IPS DF 4.7 (cell line): Measurements from ENCODE around the gene STT3A.

Experiments used
- DNase-seq: peaks from one replicate; pipeline ENCODE4 v3.0.0-alpha.2; 2013; ENCODE audit warnings: low spot score; ENCODE audit errors: extremely low read depth

Gene STT3A

GRCh38 chr11:125587480-125587879, 5.2 kb upstream of the STT3A start:
- DNase-seq: no peak

- no peak for DNase-seq
Measured at GRCh38 chr11:125588505-125588904, 4.1 kb upstream of the STT3A start.

- DNase-seq: no peak
Measured at GRCh38 chr11:125591649-125592304, 875 bp upstream of the STT3A start.

GRCh38 chr11:125593114-125593820, 615 bp downstream of the STT3A start:
- DNase-seq: no peak

- no peak for DNase-seq
Measured at GRCh38 chr11:125594958-125595357, 2.3 kb downstream of the STT3A start.

GRCh38 chr11:125600663-125601062, 8.0 kb downstream of the STT3A start:
- DNase-seq: no peak

- no peak for DNase-seq
Measured at GRCh38 chr11:125603207-125603606, 10.6 kb downstream of the STT3A start.

GRCh38 chr11:125605417-125605816, 12.8 kb downstream of the STT3A start:
- no peak for DNase-seq

- no peak for DNase-seq
Measured at GRCh38 chr11:125609545-125609944, 16.9 kb downstream of the STT3A start.

GRCh38 chr11:125618383-125618782, 25.7 kb downstream of the STT3A start:
- DNase-seq: no peak

- DNase-seq: no peak
Measured at GRCh38 chr11:125621995-125622394, 29.3 kb downstream of the STT3A start.

GRCh38 chr11:125623064-125623463, 30.4 kb downstream of the STT3A start:
- DNase-seq: no peak

GRCh38 chr11:125624756-125625213, 32.1 kb downstream of the STT3A start, which contains the start of gene CHEK1:
Gene CHEK1, plus strand, starts transcription at chr11:125625163. Its CDS starts 1,606 bp downstream, at chr11:125626769.
- no peak for DNase-seq

- peak; percentile 16 for DNase-seq
Measured at GRCh38 chr11:125625225-125625629, 32.6 kb downstream of the STT3A start.

GRCh38 chr11:125625630-125626287, 33.1 kb downstream of the STT3A start:
- peak; percentile 75 for DNase-seq

- DNase-seq: peak; percentile 80
Measured at GRCh38 chr11:125626288-125626950, 33.8 kb downstream of the STT3A start.

- DNase-seq: no peak
Measured at GRCh38 chr11:125627236-125627910, 34.7 kb downstream of the STT3A start.

- DNase-seq: no peak
Measured at GRCh38 chr11:125637840-125638239, 45.2 kb downstream of the STT3A start.

GRCh38 chr11:125638315-125638714, 45.7 kb downstream of the STT3A start:
- no peak for DNase-seq

GRCh38 chr11:125645871-125646270, 53.2 kb downstream of the STT3A start:
- no peak for DNase-seq
